Esophagus squamous epithelium (tissue), 5 donors: ENCODE measurements around the gene C3orf22. TPM values are rescaled to one million over a fixed set of nuclear protein-coding genes. Genes with fewer than 3 reads are reported as not detected.

Source experiments
- DNase-seq: peaks from one replicate; lab custom pipeline; 2025; lab: John Stamatoyannopoulos, UW
- H3K27ac ChIP-seq, 4 donors: fragments of 200-600 bp; sonication (generic); one replicate each; pipeline ENCODE4 v1.5.1; 2016 to 2019; ENCODE audit warnings: mild to moderate bottlenecking in 1 of 4
- H3K27me3 ChIP-seq, 4 donors: fragments of 200-600 bp; sonication (generic); 1 replicate in 3 of 4; 2 replicates in 1 of 4; pipeline versions ENCODE4 v1.5.1 to v1.6.0; 2017 to 2021; ENCODE audit warnings: antibody characterized with exemption in 1 of 4
- H3K36me3 ChIP-seq, 3 donors: fragments of 200-600 bp; sonication (generic); one replicate each; pipeline ENCODE4 v1.5.1; 2016 to 2019
- H3K4me1 ChIP-seq, 3 donors: fragments of 200-600 bp; sonication (generic); one replicate each; pipeline ENCODE4 v1.5.1; 2017 to 2019
- H3K4me3 ChIP-seq, 4 donors: fragments of 200-600 bp; sonication (generic); 1 replicate in 3 of 4; 2 replicates in 1 of 4; pipeline ENCODE4 v1.5.1; 2016 to 2019; ENCODE audit warnings: mild to moderate bottlenecking in 2 of 4, moderate library complexity in 1 of 4
- H3K9me3 ChIP-seq, 3 donors: fragments of 200-600 bp; sonication (generic); one replicate each; pipeline ENCODE4 v1.5.1; 2016 to 2019
- CTCF ChIP-seq, 6 experiments: fragments of 450-650 bp in 4 of 6; fragments of 200-600 bp in 2 of 6; sonication (generic) in 2 of 6; IDR thresholded peaks; one replicate each; pipeline ENCODE4 v1.5.1; 2016 to 2019; ENCODE audit warnings: antibody characterized with exemption in 6 of 6, mild to moderate bottlenecking in 4 of 6, moderate library complexity in 4 of 6
- POLR2A ChIP-seq, 4 donors: fragments of 450-650 bp; IDR thresholded peaks; one replicate each; pipeline ENCODE4 v1.6.1; 2017; ENCODE audit warnings: antibody characterized with exemption in 4 of 4, mild to moderate bottlenecking in 4 of 4, moderate library complexity in 3 of 4
- WGBS, 2 donors: methylation state at CpG; one replicate each; pipeline ENCODE4 v1.1.5; 2018; 5-methylcytosine and 5-hydroxymethylcytosine counted together
- intact Hi-C: fragments of 100-400 bp; cut with DNase I; formaldehyde crosslinking; loops from one replicate; pipeline ENCODE4 v1.15.0; 2022
- total RNA-seq, 4 donors: library from RNA; depleted of rRNA; stranded (reverse); fragments of >200 nt; gene quantifications; one replicate each; pipeline ENCODE4 v1.1.0, GENCODE V29; 2016
- donor health status: DM: yes; HTN: yes; CAD: no.

The C3orf22 gene
- total RNA-seq, 4 donors from 2014 or later: not detected

- H3K36me3 ChIP-seq: no peaks in the 10 kb centered on the region
- WGBS, 2 donors: 60 to 90% methylated on average over 1 to 6 of the region's 17 CpGs
- intact Hi-C loops: no loop called here
- H3K9me3 ChIP-seq: no peaks in the 10 kb centered on the region
- TF ChIP-seq CTCF (IDR thresholded peaks at IDR 0.05): no peak
- no peak for TF ChIP-seq POLR2A (IDR thresholded peaks at IDR 0.05)
- no peak for DNase-seq
- peaks cover 0 to 48% (median 0%) of the 10 kb centered on the region in 4 donors for H3K27me3 ChIP-seq
- no peak overlapping the region for H3K4me3 ChIP-seq
- H3K27ac ChIP-seq: no peak overlapping the region
- no peaks in the 10 kb centered on the region for H3K4me1 ChIP-seq
Measured at GRCh38 chr3:126551839-126552687, 6.7 kb downstream of the C3orf22 start.

- intact Hi-C loops: no loop called here
- 75 to 100% methylated on average over 4 to 10 of the region's 13 CpGs for WGBS, 2 donors
- Histone ChIP-seq H3K4me3 (no peak overlapping the region), H3K27ac (no peak overlapping the region), H3K4me1 (no peaks in the 10 kb centered on the region), H3K27me3 (peaks cover 0 to 56% (median 0%) of the 10 kb centered on the region in 4 donors), H3K36me3 (no peaks in the 10 kb centered on the region), H3K9me3 (no peaks in the 10 kb centered on the region)
- no peak for DNase-seq
- no peak for TF ChIP-seq POLR2A (IDR thresholded peaks at IDR 0.05)
- TF ChIP-seq CTCF (IDR thresholded peaks at IDR 0.05): no peak
Measured at GRCh38 chr3:126551121-126551838, 7.5 kb downstream of the C3orf22 start.

GRCh38 chr3:126550488-126551051 lies 8.2 kb downstream of the C3orf22 start:
- H3K4me3 ChIP-seq: no peak overlapping the region
- peaks cover 0 to 63% (median 0%) of the 10 kb centered on the region in 4 donors for H3K27me3 ChIP-seq
- DNase-seq: no peak
- no peaks in the 10 kb centered on the region for H3K9me3 ChIP-seq
- H3K27ac ChIP-seq: no peak overlapping the region
- intact Hi-C loops: no loop called here
- H3K4me1 ChIP-seq: no peaks in the 10 kb centered on the region
- WGBS, 2 donors: 60 to 72% methylated on average over 1 to 8 of the region's 11 CpGs
- no peaks in the 10 kb centered on the region for H3K36me3 ChIP-seq
- no peak for TF ChIP-seq CTCF (IDR thresholded peaks at IDR 0.05)
- no peak for TF ChIP-seq POLR2A (IDR thresholded peaks at IDR 0.05)

GRCh38 chr3:126549861-126550487 lies 8.8 kb downstream of the C3orf22 start:
- H3K36me3 ChIP-seq: no peaks in the 10 kb centered on the region
- H3K4me1 ChIP-seq: no peaks in the 10 kb centered on the region
- no peak for DNase-seq
- TF ChIP-seq CTCF (IDR thresholded peaks at IDR 0.05) (no peak), POLR2A (IDR thresholded peaks at IDR 0.05) (no peak)
- 56 to 85% methylated on average over 2 to 6 of the region's 12 CpGs for WGBS, 2 donors
- intact Hi-C loops: no loop called here
- H3K4me3 ChIP-seq: no peak overlapping the region
- no peaks in the 10 kb centered on the region for H3K9me3 ChIP-seq
- peaks cover 0 to 63% (median 0%) of the 10 kb centered on the region in 4 donors for H3K27me3 ChIP-seq
- H3K27ac ChIP-seq: no peak overlapping the region
